NCI-H345 treated with DMSO at 0.1 percent for 48 hours (cell line): Measurements from ENCODE around the gene THEM4.
"Not testable (repeated sequence)": the region's sequence is repeated elsewhere in the genome, so short reads cannot be mapped to it uniquely, and the experiment has no call there.

Experiments used
- DNase-seq: peaks from one replicate; lab custom pipeline; 2025; ENCODE audit not compliant: unreplicated experiment; lab: John Stamatoyannopoulos, UW

THEM4 gene

GRCh38 chr1:151897991-151898431 lies 11.3 kb downstream of the THEM4 start:
- no peak for DNase-seq

GRCh38 chr1:151893176-151893924 lies 16.0 kb downstream of the THEM4 start:
- DNase-seq = no peak

- DNase-seq = no peak
Measured at GRCh38 chr1:151892190-151892589, 17.1 kb downstream of the THEM4 start.

GRCh38 chr1:151891512-151891911 lies 17.8 kb downstream of the THEM4 start:
- DNase-seq = no peak

- DNase-seq = no peak
Measured at GRCh38 chr1:151888972-151889570, 20.2 kb downstream of the THEM4 start.

- DNase-seq = no peak
Measured at GRCh38 chr1:151887028-151887427, 22.3 kb downstream of the THEM4 start.

GRCh38 chr1:151885479-151885878 lies 23.8 kb downstream of the THEM4 start:
- DNase-seq = no peak

- not testable (repeated sequence) for DNase-seq
Measured at GRCh38 chr1:151884879-151885278, 24.4 kb downstream of the THEM4 start.

GRCh38 chr1:151884445-151884844 lies 24.9 kb downstream of the THEM4 start:
- not testable (repeated sequence) for DNase-seq

GRCh38 chr1:151883898-151884297 lies 25.4 kb downstream of the THEM4 start:
- not testable (repeated sequence) for DNase-seq

- not testable (repeated sequence) for DNase-seq
Measured at GRCh38 chr1:151882918-151883317, 26.4 kb downstream of the THEM4 start.

- no peak for DNase-seq
Measured at GRCh38 chr1:151882466-151882865, 26.8 kb downstream of the THEM4 start.

- no peak for DNase-seq
Measured at GRCh38 chr1:151881479-151881878, 27.8 kb downstream of the THEM4 start.

- no peak for DNase-seq
Measured at GRCh38 chr1:151875419-151876097, 33.8 kb downstream of the THEM4 start.

- DNase-seq = not testable (repeated sequence)
Measured at GRCh38 chr1:151872776-151873175, 36.5 kb downstream of the THEM4 start.

GRCh38 chr1:151871284-151872030 lies 37.9 kb downstream of the THEM4 start:
- DNase-seq = no peak

- DNase-seq = no peak
Measured at GRCh38 chr1:151868486-151868885, 40.8 kb downstream of the THEM4 start.

GRCh38 chr1:151867765-151868411 lies 41.4 kb downstream of the THEM4 start:
- DNase-seq = no peak

GRCh38 chr1:151867321-151867720 lies 42.0 kb downstream of the THEM4 start:
- DNase-seq = no peak

- no peak for DNase-seq
Measured at GRCh38 chr1:151864411-151864810, 44.9 kb downstream of the THEM4 start.

- DNase-seq = no peak
Measured at GRCh38 chr1:151862604-151863003, 46.7 kb downstream of the THEM4 start.
